GM11168 (cell line): Measurements from ENCODE around the gene MYBPHL.

Experiments
- in situ Hi-C: fragments of 300-500 bp; cut with MboI; formaldehyde crosslinking; loops from one replicate; pipeline ENCODE4 v1.12.0; 2022; ENCODE audit warnings: low sequenced_read_pairs; ENCODE audit not compliant: unreplicated experiment

Gene MYBPHL

GRCh38 chr1:109268431-109269211 is 38.2 kb downstream of the MYBPHL start:
- in situ Hi-C loops, result no loop called here

- in situ Hi-C loops, result no loop called here
Observed at GRCh38 chr1:109267743-109268300, 39.0 kb downstream of the MYBPHL start.

GRCh38 chr1:109266965-109267364 is 39.8 kb downstream of the MYBPHL start:
- in situ Hi-C loops, result no loop called here

GRCh38 chr1:109265741-109266330 is 41.0 kb downstream of the MYBPHL start:
- in situ Hi-C loops, result no loop called here

- in situ Hi-C loops, result no loop called here
Observed at GRCh38 chr1:109265016-109265415, 41.8 kb downstream of the MYBPHL start.

- in situ Hi-C loops, result no loop called here
Observed at GRCh38 chr1:109264379-109264755, 42.4 kb downstream of the MYBPHL start.

- in situ Hi-C loops, result no loop called here
Observed at GRCh38 chr1:109263597-109264378, 43.0 kb downstream of the MYBPHL start.

- in situ Hi-C loops, result no loop called here
Observed at GRCh38 chr1:109263234-109263596, 43.6 kb downstream of the MYBPHL start.

GRCh38 chr1:109262231-109263055 is 44.4 kb downstream of the MYBPHL start:
- in situ Hi-C loops, result no loop called here

GRCh38 chr1:109261578-109261977 is 45.2 kb downstream of the MYBPHL start:
- in situ Hi-C loops, result no loop called here

- in situ Hi-C loops, result no loop called here
Observed at GRCh38 chr1:109261006-109261405, 45.8 kb downstream of the MYBPHL start.

- in situ Hi-C loops, result no loop called here
Observed at GRCh38 chr1:109259674-109260557, 46.9 kb downstream of the MYBPHL start.

- in situ Hi-C loops, result no loop called here
Observed at GRCh38 chr1:109258481-109259466, 48.0 kb downstream of the MYBPHL start.

GRCh38 chr1:109257682-109258421 is 49.0 kb downstream of the MYBPHL start:
- in situ Hi-C loops, result no loop called here

- in situ Hi-C loops, result no loop called here
Observed at GRCh38 chr1:109256971-109257681, 49.7 kb downstream of the MYBPHL start.

GRCh38 chr1:109256085-109256484 is 50.7 kb downstream of the MYBPHL start:
- in situ Hi-C loops, result no loop called here

- in situ Hi-C loops, result no loop called here
Observed at GRCh38 chr1:109255678-109256077, 51.1 kb downstream of the MYBPHL start.
